Gastrocnemius medialis (tissue), 4 donors: Measurements from ENCODE around the gene AFF1. TPM values are rescaled to one million over a fixed set of nuclear protein-coding genes. Genes with fewer than 3 reads are reported as not detected.
A peak's percentile ranks its signal among the peaks of the same experiment; 100 is the strongest.

Source experiments
- ATAC-seq, 2 donors: fragments of 150-250 bp; one replicate each; pipeline ENCODE4 v1.9.1; 2016
- DNase-seq, 2 donors: peaks; one replicate each; pipeline ENCODE4 v3.0.0-alpha.2; 2019
- H3K27ac ChIP-seq, 4 donors: fragments of 200-600 bp; sonication (generic); 1 replicate in 1 of 4; 2 replicates in 3 of 4; pipeline ENCODE4 v1.5.1; 2016 to 2018; ENCODE audit warnings: mild to moderate bottlenecking in 2 of 4, moderate library complexity in 1 of 4
- H3K27me3 ChIP-seq, 3 donors: fragments of 200-600 bp; sonication (generic) in 2 of 3; 1 replicate in 1 of 3; 2 replicates in 2 of 3; pipeline versions ENCODE4 v1.5.1 to v1.6.0; 2016 to 2019; ENCODE audit warnings: mild to moderate bottlenecking in 1 of 3, moderate library complexity in 1 of 3
- H3K36me3 ChIP-seq, 2 donors: fragments of 200-600 bp; sonication (generic) in 1 of 2; one replicate each; pipeline ENCODE4 v1.5.1; 2017 to 2018
- H3K4me1 ChIP-seq, 2 donors: fragments of 200-600 bp; sonication (generic) in 1 of 2; one replicate each; pipeline ENCODE4 v1.5.1; 2016 to 2017; ENCODE audit warnings: mild to moderate bottlenecking in 2 of 2
- H3K4me3 ChIP-seq, 4 donors: fragments of 200-600 bp; sonication (generic) in 3 of 4; 1 replicate in 1 of 4; 2 replicates in 3 of 4; pipeline ENCODE4 v1.5.1; 2016 to 2019; ENCODE audit warnings: mild to moderate bottlenecking in 2 of 4
- H3K9me3 ChIP-seq, 3 donors: fragments of 200-600 bp; sonication (generic) in 2 of 3; 1 replicate in 1 of 3; 2 replicates in 2 of 3; pipeline ENCODE4 v1.5.1; 2016 to 2019
- CTCF ChIP-seq, 5 experiments: fragments of 450-650 bp in 3 of 5; fragments of 200-600 bp in 2 of 5; sonication (generic) in 2 of 5; IDR thresholded peaks in 4 of 5; conservative IDR thresholded peaks in 1 of 5; 1 replicate in 4 of 5; 2 replicates in 1 of 5; pipeline ENCODE4 v1.5.1; 2016 to 2019; ENCODE audit warnings: antibody characterized with exemption in 5 of 5, mild to moderate bottlenecking in 3 of 5, moderate library complexity in 3 of 5
- POLR2A ChIP-seq, 2 donors: fragments of 450-650 bp; IDR thresholded peaks; one replicate each; pipeline ENCODE4 v1.6.1; 2017; ENCODE audit warnings: antibody characterized with exemption in 2 of 2, mild to moderate bottlenecking in 2 of 2, moderate library complexity in 2 of 2
- in situ Hi-C, 4 donors: fragments of 200-750 bp; cut with MboI; loops; one replicate each; pipeline versions ENCODE4 v1.15.0 to v1.8.0; 2017; ENCODE audit warnings: low sequenced_read_pairs in 4 of 4
- intact Hi-C: fragments of 100-400 bp; cut with DNase I; formaldehyde crosslinking; loops from one replicate; pipeline ENCODE4 v1.15.1; 2023; ENCODE audit warnings: low total_unique reads
- total RNA-seq, 4 donors: library from RNA; depleted of rRNA; stranded (reverse); fragments of >200 nt; gene quantifications; one replicate each; pipeline versions ENCODE4 v1.1.0 to v1.2.3, GENCODE V29; 2016

Gene AFF1
- total RNA-seq, 4 donors from 2014 or later = 142 to 265 (median 197) TPM

GRCh38 chr4:87065021-87065420 is 130.2 kb downstream of the AFF1 start:
- Histone ChIP-seq H3K27me3 (no peaks in the 10 kb centered on the region), H3K36me3 (no peaks in the 10 kb centered on the region), H3K4me1 (peaks cover 75 to 88% of the 10 kb centered on the region in 2 donors), H3K4me3 (no peak overlapping the region), H3K9me3 (no peaks in the 10 kb centered on the region), H3K27ac (peak overlapping the region in 3 of 4 donors; percentile 13 to 45 (median 15))
- TF ChIP-seq CTCF (IDR thresholded peaks at IDR 0.05 in 4 of 5, conservative IDR thresholded peaks at IDR 0.05 in 1 of 5) (no peak), POLR2A (IDR thresholded peaks at IDR 0.05) (no peak)
- in situ Hi-C loops = no loop called here
- DNase-seq (no peak), ATAC-seq (no peak)
- intact Hi-C loops = no loop called here

GRCh38 chr4:87066403-87067123 is 131.8 kb downstream of the AFF1 start:
- Histone ChIP-seq H3K36me3 (no peaks in the 10 kb centered on the region), H3K27me3 (no peaks in the 10 kb centered on the region), H3K4me3 (no peak overlapping the region), H3K9me3 (no peaks in the 10 kb centered on the region), H3K27ac (peak overlapping the region in 1 of 4 donors; percentile 17), H3K4me1 (peaks cover 70 to 87% of the 10 kb centered on the region in 2 donors)
- ATAC-seq (no peak), DNase-seq (no peak)
- TF ChIP-seq POLR2A (IDR thresholded peaks at IDR 0.05) (no peak), CTCF (IDR thresholded peaks at IDR 0.05 in 4 of 5, conservative IDR thresholded peaks at IDR 0.05 in 1 of 5) (no peak)
- in situ Hi-C loops (no loop called here), intact Hi-C loops (no loop called here)

- DNase-seq (no peak), ATAC-seq (no peak)
- no peak overlapping the region for H3K4me3 ChIP-seq
- peaks cover 67 to 84% of the 10 kb centered on the region in 2 donors for H3K4me1 ChIP-seq
- H3K9me3 ChIP-seq = no peaks in the 10 kb centered on the region
- in situ Hi-C loops = no loop called here
- peak overlapping the region in 3 of 4 donors; percentile 69 to 83 (median 80) for H3K27ac ChIP-seq
- intact Hi-C loops = no loop called here
- no peaks in the 10 kb centered on the region for H3K36me3 ChIP-seq
- no peaks in the 10 kb centered on the region for H3K27me3 ChIP-seq
- no peak for TF ChIP-seq CTCF (IDR thresholded peaks at IDR 0.05 in 4 of 5, conservative IDR thresholded peaks at IDR 0.05 in 1 of 5)
- no peak for TF ChIP-seq POLR2A (IDR thresholded peaks at IDR 0.05)
Measured at GRCh38 chr4:87067124-87067885, 132.5 kb downstream of the AFF1 start.

- no peak for TF ChIP-seq POLR2A (IDR thresholded peaks at IDR 0.05)
- TF ChIP-seq CTCF (IDR thresholded peaks at IDR 0.05 in 4 of 5, conservative IDR thresholded peaks at IDR 0.05 in 1 of 5) = no peak
- Histone ChIP-seq H3K27me3 (no peaks in the 10 kb centered on the region), H3K4me1 (peaks cover 73 to 85% of the 10 kb centered on the region in 2 donors), H3K4me3 (no peak overlapping the region), H3K36me3 (no peaks in the 10 kb centered on the region), H3K9me3 (no peaks in the 10 kb centered on the region), H3K27ac (peak overlapping the region; percentile 69 to 83 (median 75))
- DNase-seq (no peak), ATAC-seq (peak; percentile 51 to 53)
- in situ Hi-C loops (no loop called here), intact Hi-C loops (no loop called here)
Measured at GRCh38 chr4:87068583-87069021, 133.8 kb downstream of the AFF1 start.
